K562 (cell line): Measurements from ENCODE around the gene R3HDM2. TPM values are rescaled to one million over a fixed set of nuclear protein-coding genes. Genes with fewer than 3 reads are reported as not detected.

Source experiments
- ARNT ChIP-seq, 2 experiments: fragments of 450-650 bp; IDR thresholded peaks; 2 replicates each; pipeline ENCODE4 v1.6.1; 2016; ENCODE audit warnings: mild to moderate bottlenecking in 1 of 2
- BCOR ChIP-seq: fragments of 450-650 bp; IDR thresholded peaks from 2 replicates; pipeline ENCODE4 v1.6.1; 2016
- CTBP1 ChIP-seq: fragments of 450-650 bp; IDR thresholded peaks from 2 replicates; pipeline ENCODE4 v1.6.1; 2016; ENCODE audit warnings: borderline replicate concordance
- CXXC5 ChIP-seq: fragments of 250-450 bp; sonication (Bioruptor Pico); IDR thresholded peaks from 2 replicates; pipeline ENCODE4 v1.8.0; 2022; ENCODE audit warnings: inconsistent platforms, mild to moderate bottlenecking, moderate library complexity
- ELK3 ChIP-seq: fragments of 450-650 bp; formaldehyde crosslinking; IDR thresholded peaks from 2 replicates; pipeline ENCODE4 v1.4.0; 2020; ENCODE audit warnings: mild to moderate bottlenecking
- GTF2F1 ChIP-seq: IDR thresholded peaks from 2 replicates; pipeline ENCODE4 v1.6.1; 2011; ENCODE audit warnings: low read depth, low read length, improper control_type of control experiment
- JUND ChIP-seq, 2 experiments: IDR thresholded peaks; 2 replicates in 1 of 2; 3 replicates in 1 of 2; pipeline ENCODE4 v1.6.1; 2011; ENCODE audit warnings: borderline replicate concordance in 2 of 2, low read depth in 2 of 2, low read length in 2 of 2, improper control_type of control experiment in 1 of 2, missing biosample characterization in 1 of 2, missing genetic modification characterization in 1 of 2, missing genetic modification reagents in 1 of 2
- KLF6 ChIP-seq: fragments of 250-450 bp; sonication (Bioruptor Pico); IDR thresholded peaks from 2 replicates; pipeline ENCODE4 v1.4.0; 2020; ENCODE audit warnings: mild to moderate bottlenecking, moderate library complexity, borderline replicate concordance
- MCM5 ChIP-seq: fragments of 450-650 bp; IDR thresholded peaks from 2 replicates; pipeline ENCODE4 v1.6.1; 2016; ENCODE audit warnings: low read depth
- MEF2A ChIP-seq: IDR thresholded peaks from 2 replicates; pipeline ENCODE4 v1.6.1; 2011; ENCODE audit warnings: low read depth, mild to moderate bottlenecking, low read length, moderate library complexity; ENCODE audit not compliant: control insufficient read depth
- SMAD4 ChIP-seq: fragments of 250-450 bp; sonication (Bioruptor Pico); conservative IDR thresholded peaks from 2 replicates; pipeline ENCODE4 v1.8.0; 2021; ENCODE audit warnings: inconsistent platforms, mild to moderate bottlenecking, moderate library complexity
- TEAD1 ChIP-seq, 2 experiments: fragments of 450-650 bp in 1 of 2; sonication (generic) in 1 of 2; formaldehyde crosslinking; IDR thresholded peaks; 2 replicates each; pipeline versions ENCODE4 v1.4.0 to v1.8.0; 2020 to 2022; ENCODE audit warnings: mild to moderate bottlenecking in 2 of 2, missing genetic modification reagents in 1 of 2
- ZFP91 ChIP-seq: sonication (generic); formaldehyde crosslinking; IDR thresholded peaks from 2 replicates; pipeline ENCODE4 v1.8.0; 2022; ENCODE audit warnings: mild to moderate bottlenecking, missing genetic modification reagents
- polyA plus RNA-seq, 8 experiments: library from polyadenylated mRNA; depleted of rRNA in 4 of 8; stranded (reverse) in 5 of 8; unstranded in 3 of 8; fragments of >200 nt; fragmentation: Nextera tagmentation in 2 of 8; fragmentation: Illumina TruSeq in 1 of 8; extraction: Ambion mirVana in 2 of 8; extraction: Trizol in 1 of 8; gene quantifications; 2 replicates each; pipeline versions ENCODE4 v1.2.1 to v1.2.3, GENCODE V29; 2011 to 2014; ENCODE audit warnings: inconsistent platforms in 1 of 8, missing spikeins in 1 of 8
- total RNA-seq, 7 experiments: library from RNA; depleted of rRNA in 6 of 7; stranded (reverse); fragments of >200 nt in 6 of 7; fragmentation: Illumina TruSeq in 2 of 7; extraction: Trizol in 2 of 7; gene quantifications; 2 replicates each; pipeline versions ENCODE4 v1.2.1 to v1.2.3, GENCODE V29; 2011 to 2021; ENCODE audit warnings: low replicate concordance in 1 of 7
- TF ChIP-seq, protein P1 (sequence below): IDR thresholded peaks from 2 replicates; pipeline ENCODE4 v1.6.1; 2011; ENCODE audit warnings: borderline replicate concordance, low read depth, mild to moderate bottlenecking, moderate library complexity, low read length; ENCODE audit not compliant: insufficient read depth, poor library complexity, severe bottlenecking
- TF ChIP-seq, protein P2 (sequence below): fragments of 250-450 bp; sonication (Bioruptor Pico); IDR thresholded peaks from 2 replicates; pipeline ENCODE4 v1.6.1; 2021; ENCODE audit warnings: mild to moderate bottlenecking
- TF ChIP-seq, protein P3 (sequence below): sonication (generic); formaldehyde crosslinking; IDR thresholded peaks from 2 replicates; pipeline ENCODE4 v1.8.0; 2022; ENCODE audit warnings: missing genetic modification reagents, mild to moderate bottlenecking, borderline replicate concordance

The R3HDM2 gene
- total and polyA plus RNA-seq, 9 of the 15 experiments (the other 6 are each of a cell fraction or from before 2014, with no cell fraction given): 3.3 to 18.8 (median 9.0) TPM

- TF ChIP-seq, protein P1, sequence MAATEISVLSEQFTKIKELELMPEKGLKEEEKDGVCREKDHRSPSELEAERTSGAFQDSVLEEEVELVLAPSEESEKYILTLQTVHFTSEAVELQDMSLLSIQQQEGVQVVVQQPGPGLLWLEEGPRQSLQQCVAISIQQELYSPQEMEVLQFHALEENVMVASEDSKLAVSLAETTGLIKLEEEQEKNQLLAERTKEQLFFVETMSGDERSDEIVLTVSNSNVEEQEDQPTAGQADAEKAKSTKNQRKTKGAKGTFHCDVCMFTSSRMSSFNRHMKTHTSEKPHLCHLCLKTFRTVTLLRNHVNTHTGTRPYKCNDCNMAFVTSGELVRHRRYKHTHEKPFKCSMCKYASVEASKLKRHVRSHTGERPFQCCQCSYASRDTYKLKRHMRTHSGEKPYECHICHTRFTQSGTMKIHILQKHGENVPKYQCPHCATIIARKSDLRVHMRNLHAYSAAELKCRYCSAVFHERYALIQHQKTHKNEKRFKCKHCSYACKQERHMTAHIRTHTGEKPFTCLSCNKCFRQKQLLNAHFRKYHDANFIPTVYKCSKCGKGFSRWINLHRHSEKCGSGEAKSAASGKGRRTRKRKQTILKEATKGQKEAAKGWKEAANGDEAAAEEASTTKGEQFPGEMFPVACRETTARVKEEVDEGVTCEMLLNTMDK: no peak
- TF ChIP-seq CXXC5 (CRISPR knock-in tag): peak; percentile 23; the same call in 1 of the 2 replicates
- TF ChIP-seq ZFP91: no peak
- peak; percentile 20; the same call in 1 of the 2 replicates for TF ChIP-seq CTBP1
- TF ChIP-seq ARNT (IDR thresholded peaks at IDR 0.05): no peak
- no peak for TF ChIP-seq ELK3 (CRISPR knock-in tag)
- no peak for TF ChIP-seq GTF2F1
- no peak for TF ChIP-seq SMAD4 (CRISPR knock-in tag)
- no peak for TF ChIP-seq BCOR
- no peak for TF ChIP-seq MEF2A
- TF ChIP-seq JUND (IDR thresholded peaks at IDR 0.05; ENCODE audit: borderline replicate concordance, low read depth, low read length): no peak; the same call in 1 of the 2 replicates
- TF ChIP-seq JUND (tag; IDR thresholded peaks at IDR 0.05; ENCODE audit: borderline replicate concordance, low read depth, low read length): peak; percentile 22; the same call in 1 of the 3 replicates
- TF ChIP-seq, protein P2, sequence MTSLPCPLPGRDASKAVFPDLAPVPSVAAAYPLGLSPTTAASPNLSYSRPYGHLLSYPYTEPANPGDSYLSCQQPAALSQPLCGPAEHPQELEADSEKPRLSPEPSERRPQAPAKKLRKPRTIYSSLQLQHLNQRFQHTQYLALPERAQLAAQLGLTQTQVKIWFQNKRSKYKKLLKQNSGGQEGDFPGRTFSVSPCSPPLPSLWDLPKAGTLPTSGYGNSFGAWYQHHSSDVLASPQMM (CRISPR knock-in tag): no peak
- TF ChIP-seq TEAD1 (CRISPR knock-in tag; IDR thresholded peaks at IDR 0.05): no peak
- TF ChIP-seq, protein P3, sequence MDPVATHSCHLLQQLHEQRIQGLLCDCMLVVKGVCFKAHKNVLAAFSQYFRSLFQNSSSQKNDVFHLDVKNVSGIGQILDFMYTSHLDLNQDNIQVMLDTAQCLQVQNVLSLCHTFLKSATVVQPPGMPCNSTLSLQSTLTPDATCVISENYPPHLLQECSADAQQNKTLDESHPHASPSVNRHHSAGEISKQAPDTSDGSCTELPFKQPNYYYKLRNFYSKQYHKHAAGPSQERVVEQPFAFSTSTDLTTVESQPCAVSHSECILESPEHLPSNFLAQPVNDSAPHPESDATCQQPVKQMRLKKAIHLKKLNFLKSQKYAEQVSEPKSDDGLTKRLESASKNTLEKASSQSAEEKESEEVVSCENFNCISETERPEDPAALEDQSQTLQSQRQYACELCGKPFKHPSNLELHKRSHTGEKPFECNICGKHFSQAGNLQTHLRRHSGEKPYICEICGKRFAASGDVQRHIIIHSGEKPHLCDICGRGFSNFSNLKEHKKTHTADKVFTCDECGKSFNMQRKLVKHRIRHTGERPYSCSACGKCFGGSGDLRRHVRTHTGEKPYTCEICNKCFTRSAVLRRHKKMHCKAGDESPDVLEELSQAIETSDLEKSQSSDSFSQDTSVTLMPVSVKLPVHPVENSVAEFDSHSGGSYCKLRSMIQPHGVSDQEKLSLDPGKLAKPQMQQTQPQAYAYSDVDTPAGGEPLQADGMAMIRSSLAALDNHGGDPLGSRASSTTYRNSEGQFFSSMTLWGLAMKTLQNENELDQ (CRISPR knock-in tag): no peak
- TF ChIP-seq MCM5: no peak
- no peak for TF ChIP-seq KLF6 (CRISPR knock-in tag)
Measured at GRCh38 chr12:57377103-57377840, 53.6 kb downstream of the R3HDM2 start (continued).
